Measurements from ENCODE around the gene YBEY. TPM values are rescaled to one million over a fixed set of nuclear protein-coding genes. Genes with fewer than 3 reads are reported as not detected.
A peak's percentile ranks its signal among the peaks of the same experiment; 100 is the strongest.

Gene YBEY
- total and polyA plus RNA-seq, 2 of the 13 experiments (the other 11 are each of a cell fraction or from before 2014, with no cell fraction given): 6.5 to 8.9 TPM

- TF ChIP-seq GLMP (CRISPR knock-in tag; IDR thresholded peaks at IDR 0.05; ENCODE audit: borderline replicate concordance) (no peak), ZNF720 (CRISPR knock-in tag; IDR thresholded peaks at IDR 0.05) (no peak), ZNF292 (CRISPR knock-in tag; IDR thresholded peaks at IDR 0.05; ENCODE audit: borderline replicate concordance, low read depth) (no peak), TCF12 (IDR thresholded peaks at IDR 0.05) (no peak), TCF12 (CRISPR knock-in tag; IDR thresholded peaks at IDR 0.05) (no peak), PLSCR1 (CRISPR knock-in tag; IDR thresholded peaks at IDR 0.05; ENCODE audit: borderline replicate concordance) (no peak), ZNF747 (CRISPR knock-in tag; IDR thresholded peaks at IDR 0.05; ENCODE audit: borderline replicate concordance) (no peak), MXD4 (CRISPR knock-in tag; IDR thresholded peaks at IDR 0.05) (no peak), MAX (IDR thresholded peaks at IDR 0.05) (no peak; the same call in 1 of the 2 replicates), ZNF354B (CRISPR knock-in tag; IDR thresholded peaks at IDR 0.05) (no peak), JARID2 (CRISPR knock-in tag; IDR thresholded peaks at IDR 0.05; ENCODE audit: insufficient replicate concordance) (no peak), ZNF142 (CRISPR knock-in tag; IDR thresholded peaks at IDR 0.05) (no peak), NFE2L2 (IDR thresholded peaks at IDR 0.05; ENCODE audit: low read length) (no peak), EED (CRISPR knock-in tag; IDR thresholded peaks at IDR 0.05) (no peak), IKZF1 (IDR thresholded peaks at IDR 0.05) (no peak), PLRG1 (conservative IDR thresholded peaks at IDR 0.05) (no peak), ZNF788 (CRISPR knock-in tag; IDR thresholded peaks at IDR 0.05; ENCODE audit: borderline replicate concordance) (no peak), TEAD2 (CRISPR knock-in tag; IDR thresholded peaks at IDR 0.05) (no peak), SALL2 (CRISPR knock-in tag; IDR thresholded peaks at IDR 0.05) (no peak), CTCF (CRISPR knock-in tag; IDR thresholded peaks at IDR 0.05) (peak; percentile 54)
Measured at GRCh38 chr21:46325073-46325912, 39.2 kb downstream of the YBEY start (continued).
